Loucy (cell line): Measurements from ENCODE around the gene QDPR.

Experiments
- H2AFZ ChIP-seq: fragments of 200-600 bp; sonication (generic); 2 replicates; pipeline ENCODE4 v1.6.0; 2016; ENCODE audit warnings: antibody characterized with exemption, mild to moderate bottlenecking, low read length, moderate library complexity
- H3F3A ChIP-seq: fragments of 200-600 bp; 2 replicates; pipeline ENCODE4 v1.6.0; 2016; ENCODE audit warnings: antibody characterized with exemption, low read depth, mild to moderate bottlenecking
- H3K27me3 ChIP-seq: fragments of 200-600 bp; sonication (generic); 2 replicates; pipeline ENCODE4 v1.6.1; 2014; ENCODE audit warnings: low read length, mild to moderate bottlenecking; ENCODE audit not compliant: insufficient read depth, poor library complexity, severe bottlenecking
- H3K36me3 ChIP-seq: fragments of 200-600 bp; sonication (generic); 2 replicates; pipeline ENCODE4 v1.6.1; 2016; ENCODE audit warnings: low read length; ENCODE audit not compliant: insufficient read depth
- H3K4me1 ChIP-seq: fragments of 200-600 bp; sonication (generic); 2 replicates; pipeline ENCODE4 v1.5.1; 2014; ENCODE audit warnings: low read length, mild to moderate bottlenecking; ENCODE audit not compliant: insufficient read depth, poor library complexity, severe bottlenecking
- H3K4me2 ChIP-seq: fragments of 200-600 bp; sonication (generic); 2 replicates; pipeline ENCODE4 v1.6.0; 2014; ENCODE audit warnings: antibody characterized with exemption, low read length, low read depth, mild to moderate bottlenecking; ENCODE audit not compliant: poor library complexity, severe bottlenecking
- H3K4me3 ChIP-seq: fragments of 200-600 bp; sonication (generic); 2 replicates; pipeline ENCODE4 v1.5.1; 2014; ENCODE audit warnings: low read length, mild to moderate bottlenecking, mixed read lengths; ENCODE audit not compliant: poor library complexity, severe bottlenecking
- H3K79me2 ChIP-seq: fragments of 200-600 bp; sonication (generic); 2 replicates; pipeline ENCODE4 v1.6.1; 2014; ENCODE audit warnings: low read length; ENCODE audit not compliant: insufficient read depth
- H3K9ac ChIP-seq: fragments of 200-600 bp; sonication (generic); 2 replicates; pipeline ENCODE4 v1.6.0; 2014; ENCODE audit warnings: mild to moderate bottlenecking, low read depth, low read length, moderate library complexity; ENCODE audit not compliant: poor library complexity, severe bottlenecking
- H3K9me2 ChIP-seq: fragments of 200-600 bp; sonication (generic); replicated peaks from 2 replicates; pipeline ENCODE4 v1.6.1; 2016; ENCODE audit warnings: low read depth, low read length, mixed read lengths
- H3K9me3 ChIP-seq: fragments of 200-600 bp; sonication (generic); 2 replicates; pipeline ENCODE4 v1.6.1; 2014; ENCODE audit warnings: mild to moderate bottlenecking, antibody characterized with exemption, low read length, low read depth; ENCODE audit not compliant: insufficient read depth
- H4K20me1 ChIP-seq: fragments of 200-600 bp; sonication (generic); 2 replicates; pipeline ENCODE4 v1.6.0; 2014; ENCODE audit warnings: antibody characterized with exemption, low read length, mild to moderate bottlenecking; ENCODE audit not compliant: insufficient read depth, poor library complexity, severe bottlenecking
- CTCF ChIP-seq: fragments of 200-600 bp; sonication (generic); conservative IDR thresholded peaks from 2 replicates; pipeline ENCODE4 v1.5.1; 2014; ENCODE audit warnings: mild to moderate bottlenecking, antibody characterized with exemption, low read length
- EZH2phosphoT487 ChIP-seq: fragments of 200-600 bp; IDR thresholded peaks from 2 replicates; pipeline ENCODE4 v1.6.1; 2018; ENCODE audit warnings: antibody characterized with exemption, mild to moderate bottlenecking, moderate library complexity, borderline replicate concordance

Gene QDPR

DNA sequence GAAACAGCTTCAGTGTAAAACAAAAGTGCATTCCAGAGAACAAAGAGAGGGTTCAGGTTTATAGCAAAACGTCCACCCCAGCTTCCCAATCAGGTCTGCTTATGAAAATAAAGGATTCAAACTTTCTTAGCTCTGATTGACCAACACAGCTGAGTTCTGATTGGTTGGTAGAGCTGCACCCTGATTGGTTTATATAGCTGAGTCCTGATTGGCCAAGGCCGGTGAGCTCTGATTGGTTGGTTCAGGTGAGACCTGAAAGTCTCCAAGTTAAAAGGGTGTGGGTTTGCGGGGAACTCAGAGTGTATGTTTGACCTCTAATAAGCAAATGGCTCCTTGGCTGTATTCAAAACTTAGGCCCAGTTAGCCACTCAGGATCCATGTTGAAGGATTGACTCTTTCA lies 24.0 kb upstream of the QDPR start:
- H2AFZ ChIP-seq: 0 out of 2 replicates have a peak overlapping the region, but pooled peaks have one; percentile 31
- no peak overlapping the region for H3K4me3 ChIP-seq
- H3K79me2 ChIP-seq: no peaks in the 10 kb centered on the region
- no peaks in the 10 kb centered on the region for H3K9me3 ChIP-seq
- no peaks in the 10 kb centered on the region for H3F3A ChIP-seq
- H3K4me2 ChIP-seq: no peak overlapping the region
- no peaks in the 10 kb centered on the region for H4K20me1 ChIP-seq
- H3K4me1 ChIP-seq: no peaks in the 10 kb centered on the region
- no peaks in the 10 kb centered on the region for H3K27me3 ChIP-seq
- H3K9me2 ChIP-seq: no peaks in the 10 kb centered on the region
- no peak overlapping the region for H3K9ac ChIP-seq
- TF ChIP-seq EZH2phosphoT487 (no peak), CTCF (no peak)
- H3K36me3 ChIP-seq: no peaks in the 10 kb centered on the region

GRCh38 chr4:17535242-17535641 lies 23.4 kb upstream of the QDPR start:
- Histone ChIP-seq H3K4me2 (no peak overlapping the region), H3K9ac (no peak overlapping the region), H3K79me2 (no peaks in the 10 kb centered on the region), H3F3A (no peaks in the 10 kb centered on the region), H3K4me3 (no peak overlapping the region), H3K27me3 (no peaks in the 10 kb centered on the region), H3K9me3 (no peaks in the 10 kb centered on the region), H4K20me1 (no peaks in the 10 kb centered on the region), H3K9me2 (no peaks in the 10 kb centered on the region), H3K4me1 (no peaks in the 10 kb centered on the region), H3K36me3 (no peaks in the 10 kb centered on the region), H2AFZ (0 out of 2 replicates have a peak overlapping the region, but pooled peaks have one; percentile 31)
- TF ChIP-seq CTCF: no peak
- TF ChIP-seq EZH2phosphoT487: no peak

GRCh38 chr4:17534705-17535104 lies 22.8 kb upstream of the QDPR start:
- no peak for TF ChIP-seq CTCF
- Histone ChIP-seq H3K36me3 (no peaks in the 10 kb centered on the region), H3K9ac (no peak overlapping the region), H3K4me2 (no peak overlapping the region), H3K9me2 (no peaks in the 10 kb centered on the region), H3K27me3 (no peaks in the 10 kb centered on the region), H2AFZ (no peak overlapping the region), H3K4me1 (no peaks in the 10 kb centered on the region), H4K20me1 (no peaks in the 10 kb centered on the region), H3K9me3 (no peaks in the 10 kb centered on the region), H3K79me2 (no peaks in the 10 kb centered on the region), H3K4me3 (no peak overlapping the region), H3F3A (no peaks in the 10 kb centered on the region)
